ENCODE measurements around the gene ZNF646.

DNA sequence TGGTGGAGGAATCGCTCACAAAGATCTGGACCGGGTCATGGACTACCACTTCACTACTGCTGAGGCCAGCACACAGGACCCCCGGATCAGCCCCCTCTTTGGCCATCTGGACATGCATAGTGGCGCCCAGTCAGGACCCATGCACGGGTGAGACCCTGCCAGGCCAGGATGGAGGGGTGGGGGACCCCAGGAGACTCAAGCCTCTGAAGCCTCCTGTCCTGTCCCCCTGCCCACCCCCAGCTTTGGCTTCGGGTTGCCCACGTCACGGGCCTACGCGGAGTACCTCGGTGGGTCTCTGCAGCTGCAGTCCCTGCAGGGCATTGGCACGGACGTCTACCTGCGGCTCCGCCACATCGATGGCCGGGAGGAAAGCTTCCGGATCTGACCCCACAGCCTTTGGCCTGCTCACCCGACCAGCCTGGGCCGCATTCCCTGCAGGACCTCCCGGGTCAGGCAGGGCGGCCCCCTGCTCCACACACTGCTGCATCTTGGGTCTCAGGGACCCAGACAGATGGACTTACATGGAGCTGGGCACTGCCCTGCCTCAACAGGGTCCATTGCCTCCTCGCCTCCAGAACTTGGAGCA, 37.8 kb downstream of the ZNF646 start:
- TF ChIP-seq, protein P1, sequence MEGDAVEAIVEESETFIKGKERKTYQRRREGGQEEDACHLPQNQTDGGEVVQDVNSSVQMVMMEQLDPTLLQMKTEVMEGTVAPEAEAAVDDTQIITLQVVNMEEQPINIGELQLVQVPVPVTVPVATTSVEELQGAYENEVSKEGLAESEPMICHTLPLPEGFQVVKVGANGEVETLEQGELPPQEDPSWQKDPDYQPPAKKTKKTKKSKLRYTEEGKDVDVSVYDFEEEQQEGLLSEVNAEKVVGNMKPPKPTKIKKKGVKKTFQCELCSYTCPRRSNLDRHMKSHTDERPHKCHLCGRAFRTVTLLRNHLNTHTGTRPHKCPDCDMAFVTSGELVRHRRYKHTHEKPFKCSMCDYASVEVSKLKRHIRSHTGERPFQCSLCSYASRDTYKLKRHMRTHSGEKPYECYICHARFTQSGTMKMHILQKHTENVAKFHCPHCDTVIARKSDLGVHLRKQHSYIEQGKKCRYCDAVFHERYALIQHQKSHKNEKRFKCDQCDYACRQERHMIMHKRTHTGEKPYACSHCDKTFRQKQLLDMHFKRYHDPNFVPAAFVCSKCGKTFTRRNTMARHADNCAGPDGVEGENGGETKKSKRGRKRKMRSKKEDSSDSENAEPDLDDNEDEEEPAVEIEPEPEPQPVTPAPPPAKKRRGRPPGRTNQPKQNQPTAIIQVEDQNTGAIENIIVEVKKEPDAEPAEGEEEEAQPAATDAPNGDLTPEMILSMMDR (IDR thresholded peaks at IDR 0.05), result no peak
- TF ChIP-seq POLR2AphosphoS5 (IDR thresholded peaks at IDR 0.05), result no peak

Data from upper lobe of left lung (tissue), 4 donors.